Testis (tissue), 2 donors: ENCODE results near the gene ADAMTSL1.

ENCODE experiments used
- CTCF ChIP-seq, 3 experiments: fragments of 450-650 bp in 2 of 3; fragments of 200-600 bp in 1 of 3; sonication (generic) in 1 of 3; IDR thresholded peaks; one replicate each; pipeline ENCODE4 v1.5.1; 2016 to 2019; ENCODE audit warnings: antibody characterized with exemption in 3 of 3, mild to moderate bottlenecking in 2 of 3, moderate library complexity in 1 of 3
- POLR2A ChIP-seq: fragments of 450-650 bp; IDR thresholded peaks from one replicate; pipeline ENCODE4 v1.6.1; 2017; ENCODE audit warnings: antibody characterized with exemption, mild to moderate bottlenecking, moderate library complexity

- TF ChIP-seq CTCF (IDR thresholded peaks at IDR 0.05): no peak
- TF ChIP-seq POLR2A: no peak
These were observed 70.5 kb downstream of the ADAMTSL1 start for GRCh38 chr9:18544456-18544855.
